B cell (primary cell): ENCODE data around the gene TRIO. TPM values are rescaled to one million over a fixed set of nuclear protein-coding genes. Genes with fewer than 3 reads are reported as not detected.

ENCODE experiments used
- ATAC-seq: fragments of 200-7000 bp; cut with Tn5 transposase; one replicate; pipeline ENCODE4 v1.10.0; 2021; ENCODE audit warnings: low read depth, mild to moderate bottlenecking, moderate number of reproducible peaks, moderate library complexity
- CTCF ChIA-PET: fragments of 350-600 bp; sonication (Branson Sonifier 250); formaldehyde crosslinking; loops from one replicate; lab custom pipeline; 2021; ENCODE audit warnings: antibody characterized with exemption, inconsistent platforms; lab: Charles Lee
- POLR2A ChIA-PET: fragments of 350-600 bp; sonication (Branson Sonifier 250); formaldehyde crosslinking; loops from one replicate; lab custom pipeline; 2021; ENCODE audit warnings: antibody characterized with exemption; lab: Charles Lee
- DNase-seq: peaks from one replicate; pipeline ENCODE4 v3.0.0; 2013
- H2AFZ ChIP-seq: 2 replicates; pipeline ENCODE4 v1.6.1; 2012; ENCODE audit warnings: mild to moderate bottlenecking, low read depth, low read length; ENCODE audit not compliant: insufficient read depth, poor library complexity, severe bottlenecking
- H3K27ac ChIP-seq, 2 donors: 1 replicate in 1 of 2; 2 replicates in 1 of 2; pipeline ENCODE4 v1.5.1; 2012 to 2013; ENCODE audit warnings: low read length in 2 of 2, mild to moderate bottlenecking in 2 of 2, moderate library complexity in 1 of 2
- H3K27me3 ChIP-seq, 4 experiments: fragments of 200-600 bp in 1 of 4; sonication (generic) in 1 of 4; replicated peaks in 1 of 4; 1 replicate in 2 of 4; 2 replicates in 2 of 4; pipeline versions ENCODE4 v1.6.1 to v1.7.0; 2013 to 2016; ENCODE audit warnings: low read length in 3 of 4, mild to moderate bottlenecking in 2 of 4, mixed read lengths in 1 of 4, moderate library complexity in 1 of 4; ENCODE audit not compliant: insufficient read depth in 4 of 4, control insufficient read depth in 3 of 4; ENCODE audit errors: control extremely low read depth in 1 of 4
- H3K36me3 ChIP-seq, 2 experiments: replicated peaks in 1 of 2; 1 replicate in 1 of 2; 2 replicates in 1 of 2; pipeline versions ENCODE4 v1.6.1 to v1.7.1; 2013; ENCODE audit warnings: low read length in 1 of 2; ENCODE audit not compliant: insufficient read depth in 2 of 2, control insufficient read depth in 1 of 2; ENCODE audit errors: control extremely low read depth in 1 of 2, extremely low read depth in 1 of 2
- H3K4me1 ChIP-seq, 2 donors: fragments of 200-600 bp in 1 of 2; sonication (generic) in 1 of 2; 1 replicate in 1 of 2; 2 replicates in 1 of 2; pipeline versions ENCODE4 v1.5.1 to v1.6.1; 2013 to 2017; ENCODE audit warnings: low read length in 2 of 2; ENCODE audit not compliant: control insufficient read depth in 2 of 2, insufficient read depth in 2 of 2
- H3K4me2 ChIP-seq: replicated peaks from 2 replicates; pipeline ENCODE3; 2012; ENCODE audit warnings: mild to moderate bottlenecking, low read depth, low read length; ENCODE audit not compliant: poor library complexity, severe bottlenecking
- H3K4me3 ChIP-seq, 5 experiments: fragments of 200-600 bp in 1 of 5; sonication (generic) in 1 of 5; 1 replicate in 3 of 5; 2 replicates in 2 of 5; pipeline versions ENCODE4 v1.5.1 to v1.7.0; 2011 to 2016; ENCODE audit warnings: low read length in 4 of 5, mild to moderate bottlenecking in 4 of 5, low read depth in 2 of 5, control low read depth in 1 of 5, moderate library complexity in 1 of 5; ENCODE audit not compliant: insufficient read depth in 1 of 5; ENCODE audit errors: control extremely low read depth in 1 of 5, extremely low read depth in 1 of 5
- H3K79me2 ChIP-seq: fragments of 200-600 bp; sonication (generic); one replicate; pipeline ENCODE4 v1.6.0; 2016; ENCODE audit warnings: low read length; ENCODE audit not compliant: control insufficient read depth, insufficient read depth
- H3K9ac ChIP-seq: fragments of 200-600 bp; sonication (generic); 2 replicates; pipeline ENCODE4 v1.6.1; 2017; ENCODE audit warnings: mild to moderate bottlenecking, low read length, moderate library complexity
- H3K9me3 ChIP-seq, 3 donors: one replicate each; pipeline versions ENCODE4 v1.6.1 to v1.7.1; 2013; ENCODE audit warnings: low read length in 2 of 3; ENCODE audit not compliant: control insufficient read depth in 2 of 3, insufficient read depth in 1 of 3; ENCODE audit errors: control extremely low read depth in 1 of 3
- H4K20me1 ChIP-seq: 2 replicates; pipeline ENCODE4 v1.6.0; 2012; ENCODE audit warnings: mild to moderate bottlenecking, low read length; ENCODE audit not compliant: insufficient read depth, control insufficient read depth, poor library complexity, severe bottlenecking
- H3K27ac Mint-ChIP-seq: one replicate; pipeline ENCODE4 v1.8.0; 2021; ENCODE audit warnings: mixed read lengths
- H3K27me3 Mint-ChIP-seq: one replicate; pipeline ENCODE4 v1.8.0; 2021; ENCODE audit warnings: mixed read lengths
- H3K4me1 Mint-ChIP-seq: one replicate; pipeline ENCODE4 v1.8.0; 2021; ENCODE audit warnings: mixed read lengths
- H3K4me3 Mint-ChIP-seq: one replicate; pipeline ENCODE4 v1.8.0; 2021; ENCODE audit warnings: mixed read lengths
- H3K9me3 Mint-ChIP-seq: one replicate; pipeline ENCODE4 v1.8.0; 2022; ENCODE audit warnings: mixed read lengths; ENCODE audit not compliant: insufficient read depth
- EZH2 ChIP-seq: IDR thresholded peaks from 2 replicates; pipeline ENCODE4 v1.6.1; 2012; ENCODE audit warnings: borderline replicate concordance, low read depth, mild to moderate bottlenecking, moderate library complexity, low read length; ENCODE audit not compliant: insufficient read depth, poor library complexity, severe bottlenecking
- WGBS: methylation state at CpG from one replicate; pipeline ENCODE4 v1.1.5; 2013; ENCODE audit warnings: missing lambda C conversion rate; ENCODE audit not compliant: insufficient coverage; 5-methylcytosine and 5-hydroxymethylcytosine counted together
- intact Hi-C: fragments of 100-400 bp; cut with micrococcal nuclease; formaldehyde crosslinking; loops from one replicate; pipeline ENCODE4 v1.10.0; 2022
- polyA plus RNA-seq: library from polyadenylated mRNA; depleted of rRNA; stranded (reverse); fragments of >200 nt; gene quantifications from 2 replicates; pipeline ENCODE4 v1.2.3, GENCODE V29; 2012
- total RNA-seq, 2 donors: library from RNA; stranded (reverse); fragments of 120-200 nt in 1 of 2; gene quantifications; 1 replicate in 1 of 2; 2 replicates in 1 of 2; pipeline versions ENCODE4 v1.2.3 to v1.2.4, GENCODE V29; 2013 to 2022
- TF ChIP-seq, protein P1 (sequence below): fragments of 200-600 bp; IDR thresholded peaks from one replicate; pipeline ENCODE4 v1.8.0; 2022; ENCODE audit warnings: antibody characterized with exemption, mild to moderate bottlenecking

The TRIO gene
- total and polyA plus RNA-seq, 2 donors (not counting 1 experiment from before 2014, with no cell fraction given): 90.5 to 479 TPM

DNA sequence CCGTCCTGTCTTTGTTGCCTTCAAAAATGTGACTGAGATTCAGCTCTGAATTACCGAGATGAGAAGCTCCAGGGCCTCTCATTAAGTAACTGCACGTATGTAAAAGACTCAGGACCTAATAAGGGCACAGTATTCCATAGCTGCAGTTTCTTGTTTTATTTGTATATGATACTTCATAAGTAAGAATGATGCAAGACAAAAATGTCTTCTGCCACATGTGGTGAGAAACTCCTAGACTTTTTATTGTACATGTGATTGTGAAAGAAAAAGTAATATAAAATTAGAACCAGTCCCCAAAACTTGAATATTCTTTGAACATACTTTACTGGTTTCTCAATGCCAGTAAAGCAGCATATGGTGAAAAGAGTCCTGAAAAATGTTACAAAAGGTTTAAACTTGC lies 328.4 kb downstream of the TRIO start:
- Mint-ChIP-seq H3K4me1 (no peaks in the 10 kb centered on the region), H3K9me3 (no peaks in the 10 kb centered on the region), H3K27me3 (no peaks in the 10 kb centered on the region), H3K27ac (no peak overlapping the region), H3K4me3 (no peak overlapping the region)
- 94% methylated on average over 2 of the region's 3 CpGs for WGBS
- Histone ChIP-seq H3K36me3 (peaks cover 4 to 56% of the 10 kb centered on the region in 2 experiments), H3K4me2 (no peak overlapping the region), H3K4me1 (no peaks in the 10 kb centered on the region), H4K20me1 (no peaks in the 10 kb centered on the region), H3K79me2 (no peaks in the 10 kb centered on the region), H2AFZ (no peak overlapping the region), H3K4me3 (no peak overlapping the region), H3K9ac (no peak overlapping the region), H3K27me3 (no peaks in the 10 kb centered on the region), H3K9me3 (no peaks in the 10 kb centered on the region), H3K27ac (no peak overlapping the region)
- intact Hi-C loops: no loop called here
- no peak for TF ChIP-seq EZH2
- TF ChIP-seq, protein P1, sequence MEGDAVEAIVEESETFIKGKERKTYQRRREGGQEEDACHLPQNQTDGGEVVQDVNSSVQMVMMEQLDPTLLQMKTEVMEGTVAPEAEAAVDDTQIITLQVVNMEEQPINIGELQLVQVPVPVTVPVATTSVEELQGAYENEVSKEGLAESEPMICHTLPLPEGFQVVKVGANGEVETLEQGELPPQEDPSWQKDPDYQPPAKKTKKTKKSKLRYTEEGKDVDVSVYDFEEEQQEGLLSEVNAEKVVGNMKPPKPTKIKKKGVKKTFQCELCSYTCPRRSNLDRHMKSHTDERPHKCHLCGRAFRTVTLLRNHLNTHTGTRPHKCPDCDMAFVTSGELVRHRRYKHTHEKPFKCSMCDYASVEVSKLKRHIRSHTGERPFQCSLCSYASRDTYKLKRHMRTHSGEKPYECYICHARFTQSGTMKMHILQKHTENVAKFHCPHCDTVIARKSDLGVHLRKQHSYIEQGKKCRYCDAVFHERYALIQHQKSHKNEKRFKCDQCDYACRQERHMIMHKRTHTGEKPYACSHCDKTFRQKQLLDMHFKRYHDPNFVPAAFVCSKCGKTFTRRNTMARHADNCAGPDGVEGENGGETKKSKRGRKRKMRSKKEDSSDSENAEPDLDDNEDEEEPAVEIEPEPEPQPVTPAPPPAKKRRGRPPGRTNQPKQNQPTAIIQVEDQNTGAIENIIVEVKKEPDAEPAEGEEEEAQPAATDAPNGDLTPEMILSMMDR: no peak
- ChIA-PET CTCF (no interaction called here), POLR2A (interaction anchor here (0.5 kb wide), 1 partner anchor 27 kb away, joined by 3 read pairs; no protein-coding TSS in a partner anchor)
- ATAC-seq: no peak
- no peak for DNase-seq

DNA sequence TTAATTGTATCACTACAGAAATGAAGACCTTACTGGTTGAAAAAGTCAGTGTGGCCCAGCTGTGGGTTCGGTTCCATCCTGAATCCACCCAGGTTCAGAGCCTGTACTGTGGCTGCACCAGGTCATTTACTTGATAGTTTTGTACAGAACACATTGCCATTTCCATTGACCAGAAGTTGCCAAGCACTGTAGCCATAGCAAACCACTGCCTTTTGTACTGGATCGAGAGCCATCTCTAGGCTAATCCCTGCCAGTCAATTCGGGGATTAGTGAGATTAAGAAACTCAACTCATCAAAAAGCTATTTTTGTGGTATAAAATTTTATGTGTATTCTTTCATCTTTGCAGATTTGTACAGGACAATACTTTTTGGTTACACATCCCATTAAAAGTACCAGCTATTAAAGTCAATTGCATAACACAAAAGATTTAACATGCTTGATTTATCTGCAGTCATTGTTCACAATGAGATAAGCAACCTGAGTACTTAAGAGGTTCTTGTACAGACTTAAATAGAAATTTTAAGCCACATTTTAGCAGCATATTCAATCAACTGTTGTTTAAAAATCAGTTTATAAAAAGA lies 329.9 kb downstream of the TRIO start:
- TF ChIP-seq, protein P1: no peak
- no peak for TF ChIP-seq EZH2
- ATAC-seq: no peak
- no peaks in the 10 kb centered on the region for H3K4me1 Mint-ChIP-seq

More for the DNA sequence above, 329.9 kb downstream of the TRIO start:
- Mint-ChIP-seq H3K27ac (no peak overlapping the region), H3K9me3 (no peaks in the 10 kb centered on the region), H3K27me3 (no peaks in the 10 kb centered on the region), H3K4me3 (no peak overlapping the region)
- H3K4me2 ChIP-seq: no peak overlapping the region
- no peak overlapping the region for H3K9ac ChIP-seq
- H3K9me3 ChIP-seq: no peaks in the 10 kb centered on the region
- no peak overlapping the region for H2AFZ ChIP-seq
- H3K27me3 ChIP-seq: no peaks in the 10 kb centered on the region
- H3K36me3 ChIP-seq: peaks cover 6 to 67% of the 10 kb centered on the region in 2 experiments
- no peak overlapping the region for H3K27ac ChIP-seq
- intact Hi-C loops: no loop called here
- ChIA-PET CTCF (no interaction called here), POLR2A (no interaction called here)
- DNase-seq: no peak
- WGBS: 100% methylated on average over 1 of the region's 3 CpGs
- no peaks in the 10 kb centered on the region for H3K4me1 ChIP-seq
- H3K79me2 ChIP-seq: no peaks in the 10 kb centered on the region
- H4K20me1 ChIP-seq: no peaks in the 10 kb centered on the region
- no peak overlapping the region for H3K4me3 ChIP-seq
